Spleen (tissue), 11 donors: ENCODE measurements around the gene CLEC16A. TPM values are rescaled to one million over a fixed set of nuclear protein-coding genes. Genes with fewer than 3 reads are reported as not detected.

ENCODE experiments used
- DNase-seq: peaks from one replicate; pipeline ENCODE4 v3.0.0-alpha.2; 2020
- H3K27ac ChIP-seq, 8 donors: fragments of 200-600 bp; sonication (generic) in 7 of 8; 1 replicate in 4 of 8; 2 replicates in 4 of 8; pipeline versions ENCODE4 v1.5.0 to v1.8.0; 2016 to 2021; ENCODE audit warnings: inconsistent platforms in 4 of 8, mild to moderate bottlenecking in 4 of 8, moderate library complexity in 1 of 8
- H3K27me3 ChIP-seq, 7 donors: fragments of 200-600 bp; sonication (generic) in 6 of 7; replicated peaks in 1 of 7; 1 replicate in 4 of 7; 2 replicates in 3 of 7; pipeline versions ENCODE4 v1.5.0 to v1.8.0; 2016 to 2021; ENCODE audit warnings: inconsistent platforms in 3 of 7, mild to moderate bottlenecking in 1 of 7
- H3K36me3 ChIP-seq, 6 donors: fragments of 200-600 bp; sonication (generic) in 5 of 6; 1 replicate in 4 of 6; 2 replicates in 2 of 6; pipeline versions ENCODE4 v1.5.0 to v1.8.0; 2016 to 2021; ENCODE audit warnings: inconsistent platforms in 2 of 6
- H3K4me1 ChIP-seq, 6 donors: fragments of 200-600 bp; sonication (generic) in 5 of 6; 1 replicate in 3 of 6; 2 replicates in 3 of 6; pipeline versions ENCODE4 v1.5.0 to v1.8.0; 2016 to 2021; ENCODE audit warnings: inconsistent platforms in 3 of 6
- H3K4me3 ChIP-seq, 8 donors: fragments of 200-600 bp; sonication (generic) in 7 of 8; 1 replicate in 4 of 8; 2 replicates in 4 of 8; pipeline versions ENCODE4 v1.5.0 to v1.8.0; 2016 to 2021; ENCODE audit warnings: inconsistent platforms in 4 of 8, mild to moderate bottlenecking in 4 of 8, moderate library complexity in 2 of 8
- H3K9me3 ChIP-seq, 8 donors: fragments of 200-600 bp; sonication (generic) in 7 of 8; 1 replicate in 4 of 8; 2 replicates in 4 of 8; pipeline versions ENCODE4 v1.5.0 to v1.8.0; 2016 to 2021; ENCODE audit warnings: inconsistent platforms in 4 of 8
- CTCF ChIP-seq, 11 experiments: fragments of 200-600 bp in 7 of 11; fragments of 450-650 bp in 4 of 11; sonication (generic) in 4 of 11; IDR thresholded peaks in 8 of 11; conservative IDR thresholded peaks in 3 of 11; 1 replicate in 7 of 11; 2 replicates in 4 of 11; pipeline versions ENCODE4 v1.4.0 to v1.8.0; 2016 to 2021; ENCODE audit warnings: antibody characterized with exemption in 11 of 11, inconsistent platforms in 4 of 11, mild to moderate bottlenecking in 1 of 11
- POLR2A ChIP-seq, 3 donors: fragments of 450-650 bp; IDR thresholded peaks; one replicate each; pipeline ENCODE4 v1.5.1; 2017; ENCODE audit warnings: antibody characterized with exemption in 3 of 3, mild to moderate bottlenecking in 1 of 3
- POLR2AphosphoS5 ChIP-seq, 3 donors: sonication (generic); formaldehyde crosslinking; IDR thresholded peaks; one replicate each; pipeline ENCODE4 v1.5.1; 2017; ENCODE audit warnings: antibody characterized with exemption in 3 of 3
- WGBS, 5 donors: extraction: QIAGEN DNeasy Blood & Tissue Kit in 3 of 5; methylation state at CpG; one replicate each; pipeline versions ENCODE4 v1.1.5 to v1.1.7; 2013 to 2018; 5-methylcytosine and 5-hydroxymethylcytosine counted together
- intact Hi-C: fragments of 100-400 bp; cut with DNase I; formaldehyde crosslinking; loops from one replicate; pipeline ENCODE4 v1.15.0; 2023; ENCODE audit warnings: low total_unique reads
- polyA plus RNA-seq, 3 donors: library from polyadenylated mRNA; stranded (reverse); fragments of 200-250 nt; gene quantifications; one replicate each; pipeline ENCODE4 v1.2.1, GENCODE V29; 2013
- total RNA-seq, 7 donors: library from RNA; depleted of rRNA in 3 of 7; stranded (reverse); fragments of >200 nt in 3 of 7; fragmentation: NEBNext Ultra II Directional in 4 of 7; extraction: Animal tissue kit (Norgen Biotek cat#: 25700) in 4 of 7; gene quantifications; one replicate each; pipeline versions ENCODE4 v1.1.0 to v1.2.1, GENCODE V29; 2016 to 2021
- donor health status: healthy with polysubstance abuse.
- donor health status: DM: no; HTN: no; CAD: no; lungs with moderate emphysema.
- donor health status: DM: no; HTN: no; CAD: no.
- donor health status: Bipolar disorder and iron deficiency.
- donor health status: healthy.
- donor health status: DM: no; HTN: no; CAD: no.
- donor health status: DM: yes; HTN: yes; CAD: no.

CLEC16A gene
- total and polyA plus RNA-seq, 10 donors: 7.3 to 54.6 (median 35.1) TPM

- H3K4me1 ChIP-seq: peaks cover 0 to 34% (median 6%) of the 10 kb centered on the region in 6 donors
- DNase-seq: no peak
- intact Hi-C loops: no loop called here
- no peak for TF ChIP-seq CTCF (IDR thresholded peaks at IDR 0.05 in 8 of 11, conservative IDR thresholded peaks at IDR 0.05 in 3 of 11)
- TF ChIP-seq POLR2A (IDR thresholded peaks at IDR 0.05): no peak
- no peak for TF ChIP-seq POLR2AphosphoS5 (IDR thresholded peaks at IDR 0.05)
- no peaks in the 10 kb centered on the region for H3K27me3 ChIP-seq
- peaks cover 0 to 14% (median 12%) of the 10 kb centered on the region in 8 donors for H3K9me3 ChIP-seq
- peaks cover 0 to 49% (median 0%) of the 10 kb centered on the region in 6 donors for H3K36me3 ChIP-seq
- no peak overlapping the region for H3K4me3 ChIP-seq
- 92 to 100% (median 96%) methylated on average over 1 of the region's 1 CpG for WGBS, 5 donors
- H3K27ac ChIP-seq: no peak overlapping the region
Measured at GRCh38 chr16:11111150-11111549, 166.8 kb downstream of the CLEC16A start.

GRCh38 chr16:11111856-11112634 is 167.7 kb downstream of the CLEC16A start:
- 88 to 96% (median 95%) methylated on average over 9 of the region's 9 CpGs for WGBS, 5 donors
- Histone ChIP-seq H3K36me3 (peaks cover 0 to 52% (median 0%) of the 10 kb centered on the region in 6 donors), H3K27me3 (no peaks in the 10 kb centered on the region), H3K4me3 (no peak overlapping the region), H3K27ac (no peak overlapping the region), H3K4me1 (peaks cover 0 to 31% (median 6%) of the 10 kb centered on the region in 6 donors), H3K9me3 (peaks cover 0 to 14% (median 12%) of the 10 kb centered on the region in 8 donors)
- TF ChIP-seq POLR2AphosphoS5 (IDR thresholded peaks at IDR 0.05): no peak
- no peak for TF ChIP-seq POLR2A (IDR thresholded peaks at IDR 0.05)
- no peak for DNase-seq
- intact Hi-C loops: no loop called here

GRCh38 chr16:11112723-11113348 is 168.5 kb downstream of the CLEC16A start:
- H3K27ac ChIP-seq: no peak overlapping the region
- no peak overlapping the region for H3K4me3 ChIP-seq
- peaks cover 0 to 31% (median 6%) of the 10 kb centered on the region in 6 donors for H3K4me1 ChIP-seq
- H3K9me3 ChIP-seq: peaks cover 0 to 14% (median 12%) of the 10 kb centered on the region in 8 donors
- intact Hi-C loops: no loop called here
- 84 to 96% (median 90%) methylated on average over 4 of the region's 4 CpGs for WGBS, 5 donors
- H3K36me3 ChIP-seq: peaks cover 0 to 46% (median 0%) of the 10 kb centered on the region in 6 donors
- DNase-seq: no peak
- no peaks in the 10 kb centered on the region for H3K27me3 ChIP-seq
- TF ChIP-seq CTCF (IDR thresholded peaks at IDR 0.05 in 8 of 11, conservative IDR thresholded peaks at IDR 0.05 in 3 of 11): no peak
- no peak for TF ChIP-seq POLR2A (IDR thresholded peaks at IDR 0.05)
- TF ChIP-seq POLR2AphosphoS5 (IDR thresholded peaks at IDR 0.05): no peak

GRCh38 chr16:11114366-11115164 is 170.2 kb downstream of the CLEC16A start:
- Histone ChIP-seq H3K9me3 (peaks cover 0 to 14% (median 12%) of the 10 kb centered on the region in 8 donors), H3K27ac (peak overlapping the region in 5 of 8 donors; percentile 4 to 75 (median 48)), H3K36me3 (peaks cover 0 to 34% (median 0%) of the 10 kb centered on the region in 6 donors), H3K4me3 (peak overlapping the region in 1 of 8 donors; percentile 28), H3K4me1 (peaks cover 0 to 31% (median 6%) of the 10 kb centered on the region in 6 donors), H3K27me3 (no peaks in the 10 kb centered on the region)
- no peak for DNase-seq
- TF ChIP-seq POLR2AphosphoS5 (IDR thresholded peaks at IDR 0.05): no peak
- TF ChIP-seq POLR2A (IDR thresholded peaks at IDR 0.05): no peak
- no peak for TF ChIP-seq CTCF (IDR thresholded peaks at IDR 0.05 in 8 of 11, conservative IDR thresholded peaks at IDR 0.05 in 3 of 11)
- 49 to 67% (median 55%) methylated on average over 15 of the region's 15 CpGs for WGBS, 5 donors
- intact Hi-C loops: no loop called here
